ENCODE measurements around the gene CBX4.
A peak's percentile ranks its signal among the peaks of the same experiment; 100 is the strongest.

Gene CBX4

DNA sequence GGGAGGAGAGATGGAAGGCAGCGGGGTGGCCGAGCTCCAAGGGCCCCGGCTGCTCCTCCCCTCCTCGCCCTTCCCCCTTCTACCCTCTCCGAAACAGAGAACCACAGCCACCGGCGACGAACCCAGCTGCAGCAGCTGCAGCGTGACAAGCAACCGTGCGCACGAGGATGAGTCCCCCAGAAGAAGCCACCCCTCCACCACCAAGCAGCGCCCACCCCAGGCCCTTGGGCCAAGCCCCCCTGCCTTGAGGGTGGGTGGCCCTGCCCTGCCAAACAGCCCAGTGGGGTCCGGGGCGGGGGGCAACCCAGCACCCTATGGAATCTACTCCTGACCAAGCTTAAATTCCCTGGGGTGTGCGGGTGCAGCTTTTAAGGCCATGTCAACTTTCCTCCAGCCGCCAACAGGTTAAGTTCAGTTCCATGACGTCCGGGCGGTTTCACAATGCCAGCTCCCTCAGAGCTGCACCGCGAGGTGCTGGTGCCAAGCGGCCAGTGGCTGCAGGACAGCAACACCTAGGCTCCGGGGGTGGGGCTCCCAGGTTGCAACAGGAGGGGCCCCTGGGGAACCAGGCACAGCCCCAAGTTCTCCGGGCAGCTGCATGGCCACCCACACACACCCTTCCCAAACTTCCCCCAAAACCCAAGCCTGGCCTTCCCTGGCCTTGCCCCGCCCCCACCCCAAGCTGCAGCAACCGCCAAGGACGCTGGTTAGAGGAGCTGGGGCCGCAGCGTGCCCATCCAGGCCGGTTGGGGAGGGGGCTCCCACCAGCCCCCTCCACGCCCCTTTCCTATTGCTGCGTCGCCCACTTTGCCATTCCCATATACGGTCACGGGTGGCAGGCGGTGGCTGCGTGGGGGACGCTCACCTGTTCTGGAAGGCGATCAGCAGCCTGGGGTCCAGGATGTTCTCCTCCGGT is 2.0 kb downstream of the CBX4 start (continued):
- TF ChIP-seq SP7 (tag by site-specific recombination; IDR thresholded peaks at IDR 0.05) (no peak), GLIS2 (tag by site-specific recombination; IDR thresholded peaks at IDR 0.05) (peak; percentile 43; the same call in 1 of the 2 replicates), ZNF24 (tag by site-specific recombination; IDR thresholded peaks at IDR 0.05) (no peak), ZNF677 (tag by site-specific recombination; IDR thresholded peaks at IDR 0.05) (no peak), KLF7 (tag by site-specific recombination; IDR thresholded peaks at IDR 0.05; ENCODE audit: borderline replicate concordance) (no peak), ZBTB7A (tag by site-specific recombination; IDR thresholded peaks at IDR 0.05; ENCODE audit: low read depth) (no peak), ZNF266 (tag by site-specific recombination; IDR thresholded peaks at IDR 0.05; ENCODE audit: low read depth) (no peak), ZNF112 (tag by site-specific recombination; IDR thresholded peaks at IDR 0.05) (no peak), ZNF585B (tag by site-specific recombination; IDR thresholded peaks at IDR 0.05) (no peak), ZBTB21 (tag by site-specific recombination; IDR thresholded peaks at IDR 0.05) (peak; percentile 42; the same call in 1 of the 2 replicates), ZNF404 (tag by site-specific recombination; IDR thresholded peaks at IDR 0.05) (no peak), ZNF548 (tag by site-specific recombination; IDR thresholded peaks at IDR 0.05) (no peak), ZNF223 (tag by site-specific recombination; IDR thresholded peaks at IDR 0.05) (no peak), ZBTB8A (tag by site-specific recombination; IDR thresholded peaks at IDR 0.05) (no peak), GLI4 (tag by site-specific recombination; IDR thresholded peaks at IDR 0.05) (no peak), ZNF174 (tag by site-specific recombination; IDR thresholded peaks at IDR 0.05) (no peak), ZNF768 (tag by site-specific recombination; IDR thresholded peaks at IDR 0.05) (no peak), ZNF133 (tag by site-specific recombination; IDR thresholded peaks at IDR 0.05) (no peak), ZNF521 (tag by site-specific recombination; IDR thresholded peaks at IDR 0.05) (no peak), HOXA7 (CRISPR knock-in tag; IDR thresholded peaks at IDR 0.05; ENCODE audit: borderline replicate concordance) (no peak), ZNF501 (tag by site-specific recombination; IDR thresholded peaks at IDR 0.05) (no peak), ZNF776 (tag by site-specific recombination; IDR thresholded peaks at IDR 0.05; ENCODE audit: borderline replicate concordance) (no peak), ZNF416 (tag by site-specific recombination; IDR thresholded peaks at IDR 0.05) (no peak), ZNF324 (tag by site-specific recombination; IDR thresholded peaks at IDR 0.05) (no peak), ZNF157 (tag by site-specific recombination; IDR thresholded peaks at IDR 0.05) (no peak), SP2 (tag by site-specific recombination; IDR thresholded peaks at IDR 0.05) (peak; percentile 7; the same call in 1 of the 2 replicates), TRIM28 (IDR thresholded peaks at IDR 0.05; ENCODE audit: borderline replicate concordance, low read length) (no peak), ZNF140 (tag by site-specific recombination; IDR thresholded peaks at IDR 0.05) (no peak), GFI1B (tag by site-specific recombination; IDR thresholded peaks at IDR 0.05) (no peak), ZNF785 (tag by site-specific recombination; IDR thresholded peaks at IDR 0.05) (no peak), ZNF16 (tag by site-specific recombination; IDR thresholded peaks at IDR 0.05; ENCODE audit: low read depth) (no peak)
- TF ChIP-seq, protein P1, sequence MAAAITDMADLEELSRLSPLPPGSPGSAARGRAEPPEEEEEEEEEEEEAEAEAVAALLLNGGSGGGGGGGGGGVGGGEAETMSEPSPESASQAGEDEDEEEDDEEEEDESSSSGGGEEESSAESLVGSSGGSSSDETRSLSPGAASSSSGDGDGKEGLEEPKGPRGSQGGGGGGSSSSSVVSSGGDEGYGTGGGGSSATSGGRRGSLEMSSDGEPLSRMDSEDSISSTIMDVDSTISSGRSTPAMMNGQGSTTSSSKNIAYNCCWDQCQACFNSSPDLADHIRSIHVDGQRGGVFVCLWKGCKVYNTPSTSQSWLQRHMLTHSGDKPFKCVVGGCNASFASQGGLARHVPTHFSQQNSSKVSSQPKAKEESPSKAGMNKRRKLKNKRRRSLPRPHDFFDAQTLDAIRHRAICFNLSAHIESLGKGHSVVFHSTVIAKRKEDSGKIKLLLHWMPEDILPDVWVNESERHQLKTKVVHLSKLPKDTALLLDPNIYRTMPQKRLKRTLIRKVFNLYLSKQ (tag by site-specific recombination; IDR thresholded peaks at IDR 0.05; ENCODE audit: borderline replicate concordance): no peak
- TF ChIP-seq, protein P2, sequence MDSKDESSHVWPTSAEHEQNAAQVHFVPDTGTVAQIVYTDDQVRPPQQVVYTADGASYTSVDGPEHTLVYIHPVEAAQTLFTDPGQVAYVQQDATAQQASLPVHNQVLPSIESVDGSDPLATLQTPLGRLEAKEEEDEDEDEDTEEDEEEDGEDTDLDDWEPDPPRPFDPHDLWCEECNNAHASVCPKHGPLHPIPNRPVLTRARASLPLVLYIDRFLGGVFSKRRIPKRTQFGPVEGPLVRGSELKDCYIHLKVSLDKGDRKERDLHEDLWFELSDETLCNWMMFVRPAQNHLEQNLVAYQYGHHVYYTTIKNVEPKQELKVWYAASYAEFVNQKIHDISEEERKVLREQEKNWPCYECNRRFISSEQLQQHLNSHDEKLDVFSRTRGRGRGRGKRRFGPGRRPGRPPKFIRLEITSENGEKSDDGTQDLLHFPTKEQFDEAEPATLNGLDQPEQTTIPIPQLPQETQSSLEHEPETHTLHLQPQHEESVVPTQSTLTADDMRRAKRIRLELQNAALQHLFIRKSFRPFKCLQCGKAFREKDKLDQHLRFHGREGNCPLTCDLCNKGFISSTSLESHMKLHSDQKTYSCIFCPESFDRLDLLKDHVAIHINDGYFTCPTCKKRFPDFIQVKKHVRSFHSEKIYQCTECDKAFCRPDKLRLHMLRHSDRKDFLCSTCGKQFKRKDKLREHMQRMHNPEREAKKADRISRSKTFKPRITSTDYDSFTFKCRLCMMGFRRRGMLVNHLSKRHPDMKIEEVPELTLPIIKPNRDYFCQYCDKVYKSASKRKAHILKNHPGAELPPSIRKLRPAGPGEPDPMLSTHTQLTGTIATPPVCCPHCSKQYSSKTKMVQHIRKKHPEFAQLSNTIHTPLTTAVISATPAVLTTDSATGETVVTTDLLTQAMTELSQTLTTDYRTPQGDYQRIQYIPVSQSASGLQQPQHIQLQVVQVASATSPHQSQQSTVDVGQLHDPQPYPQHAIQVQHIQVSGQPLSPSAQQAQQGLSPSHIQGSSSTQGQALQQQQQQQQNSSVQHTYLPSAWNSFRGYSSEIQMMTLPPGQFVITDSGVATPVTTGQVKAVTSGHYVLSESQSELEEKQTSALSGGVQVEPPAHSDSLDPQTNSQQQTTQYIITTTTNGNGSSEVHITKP (tag by site-specific recombination; IDR thresholded peaks at IDR 0.05): no peak
- TF ChIP-seq, protein P3, sequence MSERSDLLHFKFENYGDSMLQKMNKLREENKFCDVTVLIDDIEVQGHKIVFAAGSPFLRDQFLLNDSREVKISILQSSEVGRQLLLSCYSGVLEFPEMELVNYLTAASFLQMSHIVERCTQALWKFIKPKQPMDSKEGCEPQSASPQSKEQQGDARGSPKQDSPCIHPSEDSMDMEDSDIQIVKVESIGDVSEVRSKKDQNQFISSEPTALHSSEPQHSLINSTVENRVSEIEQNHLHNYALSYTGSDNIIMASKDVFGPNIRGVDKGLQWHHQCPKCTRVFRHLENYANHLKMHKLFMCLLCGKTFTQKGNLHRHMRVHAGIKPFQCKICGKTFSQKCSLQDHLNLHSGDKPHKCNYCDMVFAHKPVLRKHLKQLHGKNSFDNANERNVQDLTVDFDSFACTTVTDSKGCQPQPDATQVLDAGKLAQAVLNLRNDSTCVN (tag by site-specific recombination; optimal IDR thresholded peaks at IDR 0.05): peak; percentile 20
- TF ChIP-seq, protein P4, sequence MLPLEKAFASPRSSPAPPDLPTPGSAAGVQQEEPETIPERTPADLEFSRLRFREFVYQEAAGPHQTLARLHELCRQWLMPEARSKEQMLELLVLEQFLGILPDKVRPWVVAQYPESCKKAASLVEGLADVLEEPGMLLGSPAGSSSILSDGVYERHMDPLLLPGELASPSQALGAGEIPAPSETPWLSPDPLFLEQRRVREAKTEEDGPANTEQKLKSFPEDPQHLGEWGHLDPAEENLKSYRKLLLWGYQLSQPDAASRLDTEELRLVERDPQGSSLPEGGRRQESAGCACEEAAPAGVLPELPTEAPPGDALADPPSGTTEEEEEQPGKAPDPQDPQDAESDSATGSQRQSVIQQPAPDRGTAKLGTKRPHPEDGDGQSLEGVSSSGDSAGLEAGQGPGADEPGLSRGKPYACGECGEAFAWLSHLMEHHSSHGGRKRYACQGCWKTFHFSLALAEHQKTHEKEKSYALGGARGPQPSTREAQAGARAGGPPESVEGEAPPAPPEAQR (tag by site-specific recombination; IDR thresholded peaks at IDR 0.05): no peak
